Vagina (tissue), 2 donors: ENCODE data around the gene ALOX15B. TPM values are rescaled to one million over a fixed set of nuclear protein-coding genes. Genes with fewer than 3 reads are reported as not detected.

ENCODE experiments used
- DNase-seq, 2 donors: peaks; one replicate each; pipeline ENCODE4 v3.0.0-alpha.2; 2017; ENCODE audit errors: extremely low spot score in 2 of 2
- H3K27ac ChIP-seq: fragments of 200-600 bp; sonication (generic); one replicate; pipeline ENCODE4 v1.5.1; 2019
- H3K27me3 ChIP-seq: fragments of 200-600 bp; sonication (generic); one replicate; pipeline ENCODE4 v1.5.1; 2019
- H3K36me3 ChIP-seq, 2 donors: fragments of 200-600 bp; sonication (generic); one replicate each; pipeline ENCODE4 v1.5.1; 2017 to 2019
- H3K4me1 ChIP-seq: fragments of 200-600 bp; sonication (generic); one replicate; pipeline ENCODE4 v1.5.1; 2019
- H3K4me3 ChIP-seq, 2 donors: fragments of 200-600 bp; sonication (generic); 1 replicate in 1 of 2; 2 replicates in 1 of 2; pipeline ENCODE4 v1.5.1; 2016 to 2019
- H3K9me3 ChIP-seq: fragments of 200-600 bp; sonication (generic); one replicate; pipeline ENCODE4 v1.5.1; 2019
- CTCF ChIP-seq, 3 experiments: fragments of 450-650 bp in 2 of 3; fragments of 200-600 bp in 1 of 3; sonication (generic) in 1 of 3; IDR thresholded peaks; one replicate each; pipeline ENCODE4 v1.5.1; 2017 to 2019; ENCODE audit warnings: antibody characterized with exemption in 3 of 3, mild to moderate bottlenecking in 2 of 3, moderate library complexity in 2 of 3
- POLR2A ChIP-seq, 2 donors: fragments of 450-650 bp; IDR thresholded peaks; one replicate each; pipeline ENCODE4 v1.6.1; 2017; ENCODE audit warnings: antibody characterized with exemption in 2 of 2, mild to moderate bottlenecking in 2 of 2, moderate library complexity in 2 of 2
- POLR2AphosphoS5 ChIP-seq, 2 donors: sonication (generic); formaldehyde crosslinking; IDR thresholded peaks; one replicate each; pipeline ENCODE4 v1.9.0; 2017; ENCODE audit warnings: antibody characterized with exemption in 2 of 2, mild to moderate bottlenecking in 2 of 2, low read depth in 1 of 2; ENCODE audit not compliant: insufficient read depth in 1 of 2
- intact Hi-C: fragments of 100-400 bp; cut with DNase I; formaldehyde crosslinking; loops from one replicate; pipeline ENCODE4 v1.15.1; 2023
- total RNA-seq: library from RNA; depleted of rRNA; stranded (reverse); fragments of >200 nt; gene quantifications from one replicate; pipeline ENCODE4 v1.2.3, GENCODE V29; 2016

ALOX15B gene
- total RNA-seq, 1 donor from 2014 or later = 28.7 TPM

- no peak for DNase-seq
- no peaks in the 10 kb centered on the region for H3K36me3 ChIP-seq
- H3K27me3 ChIP-seq = no peaks in the 10 kb centered on the region
- no peak overlapping the region for H3K4me3 ChIP-seq
- TF ChIP-seq POLR2AphosphoS5 (IDR thresholded peaks at IDR 0.05; ENCODE audit: insufficient read depth in 1 of 2, low read depth in 1 of 2) = no peak
- TF ChIP-seq POLR2A (IDR thresholded peaks at IDR 0.05) = no peak
- no peak for TF ChIP-seq CTCF (IDR thresholded peaks at IDR 0.05)
- H3K4me1 ChIP-seq = no peaks in the 10 kb centered on the region
- H3K27ac ChIP-seq = no peak overlapping the region
- intact Hi-C loops = no loop called here
- H3K9me3 ChIP-seq = no peaks in the 10 kb centered on the region
These were observed 7.6 kb downstream of the ALOX15B start for GRCh38 chr17:8046306-8046928.

GRCh38 chr17:8046929-8047768 lies 8.3 kb downstream of the ALOX15B start:
- peak in 1 of 2 donors; percentile 54 for DNase-seq
- no peak overlapping the region for H3K4me3 ChIP-seq
- intact Hi-C loops = no loop called here

GRCh38 chr17:8047769-8048110 lies 8.9 kb downstream of the ALOX15B start:
- intact Hi-C loops = no loop called here
- Histone ChIP-seq H3K27me3 (no peaks in the 10 kb centered on the region), H3K4me3 (no peak overlapping the region), H3K27ac (no peak overlapping the region), H3K4me1 (no peaks in the 10 kb centered on the region), H3K36me3 (no peaks in the 10 kb centered on the region), H3K9me3 (no peaks in the 10 kb centered on the region)
- no peak for TF ChIP-seq CTCF (IDR thresholded peaks at IDR 0.05)
- TF ChIP-seq POLR2A (IDR thresholded peaks at IDR 0.05) = no peak
- no peak for TF ChIP-seq POLR2AphosphoS5 (IDR thresholded peaks at IDR 0.05; ENCODE audit: insufficient read depth in 1 of 2, low read depth in 1 of 2)
- DNase-seq = no peak

More at GRCh38 chr17:8046929-8047768, 8.3 kb downstream of the ALOX15B start:
- Histone ChIP-seq H3K36me3 (no peaks in the 10 kb centered on the region), H3K9me3 (no peaks in the 10 kb centered on the region), H3K27ac (no peak overlapping the region), H3K4me1 (no peaks in the 10 kb centered on the region), H3K27me3 (no peaks in the 10 kb centered on the region)
- TF ChIP-seq POLR2A (IDR thresholded peaks at IDR 0.05) (no peak), CTCF (IDR thresholded peaks at IDR 0.05) (no peak), POLR2AphosphoS5 (IDR thresholded peaks at IDR 0.05; ENCODE audit: insufficient read depth in 1 of 2, low read depth in 1 of 2) (no peak)

GRCh38 chr17:8048236-8048635 lies 9.4 kb downstream of the ALOX15B start:
- no peaks in the 10 kb centered on the region for H3K36me3 ChIP-seq
- H3K27ac ChIP-seq = no peak overlapping the region
- H3K9me3 ChIP-seq = no peaks in the 10 kb centered on the region
- no peak for DNase-seq
- TF ChIP-seq POLR2A (IDR thresholded peaks at IDR 0.05) = no peak
- no peak for TF ChIP-seq POLR2AphosphoS5 (IDR thresholded peaks at IDR 0.05; ENCODE audit: insufficient read depth in 1 of 2, low read depth in 1 of 2)
- no peak for TF ChIP-seq CTCF (IDR thresholded peaks at IDR 0.05)
- H3K27me3 ChIP-seq = no peaks in the 10 kb centered on the region
- H3K4me3 ChIP-seq = no peak overlapping the region
- intact Hi-C loops = no loop called here
- no peaks in the 10 kb centered on the region for H3K4me1 ChIP-seq

GRCh38 chr17:8048736-8049135 lies 9.9 kb downstream of the ALOX15B start:
- intact Hi-C loops = no loop called here
- TF ChIP-seq CTCF (IDR thresholded peaks at IDR 0.05) = no peak
- TF ChIP-seq POLR2AphosphoS5 (IDR thresholded peaks at IDR 0.05; ENCODE audit: insufficient read depth in 1 of 2, low read depth in 1 of 2) = no peak
- no peak for TF ChIP-seq POLR2A (IDR thresholded peaks at IDR 0.05)
- no peak for DNase-seq

More at GRCh38 chr17:8048736-8049135, 9.9 kb downstream of the ALOX15B start:
- H3K27ac ChIP-seq = no peak overlapping the region
- H3K27me3 ChIP-seq = no peaks in the 10 kb centered on the region
- H3K9me3 ChIP-seq = no peaks in the 10 kb centered on the region
- no peaks in the 10 kb centered on the region for H3K36me3 ChIP-seq
- H3K4me3 ChIP-seq = no peak overlapping the region
- H3K4me1 ChIP-seq = no peaks in the 10 kb centered on the region
